GM12892 (cell line): ENCODE results near the gene NKAIN2.
"Not testable (repeated sequence)": the region's sequence is repeated elsewhere in the genome, so short reads cannot be mapped to it uniquely, and the experiment has no call there.

ENCODE experiments used
- DNase-seq: peaks from one replicate; pipeline ENCODE4 v3.0.0; 2011; ENCODE audit not compliant: insufficient read length
- FAIRE-seq: peaks from 2 replicates; lab custom pipeline; 2011; peaks lifted over from hg19 to GRCh38; lab: Jason Lieb, UNC
- POLR2A ChIP-seq: IDR thresholded peaks from 2 replicates; pipeline ENCODE4 v1.6.1; 2011; ENCODE audit warnings: low read depth, low read length, control low read depth
- POLR2AphosphoS5 ChIP-seq: IDR thresholded peaks from 2 replicates; pipeline ENCODE4 v1.6.1; 2011; ENCODE audit warnings: low read depth, low read length, control low read depth
- TAF1 ChIP-seq: IDR thresholded peaks from 2 replicates; pipeline ENCODE4 v1.6.1; 2011; ENCODE audit warnings: low read depth, mild to moderate bottlenecking, control low read depth, low read length, borderline replicate concordance

Gene NKAIN2

GRCh38 chr6:124671324-124671723, 867.7 kb downstream of the NKAIN2 start:
- FAIRE-seq = no peak
- TF ChIP-seq POLR2AphosphoS5 (no peak), TAF1 (no peak), POLR2A (no peak)
- no peak for DNase-seq

GRCh38 chr6:124674042-124674441, 870.4 kb downstream of the NKAIN2 start:
- TF ChIP-seq TAF1 (no peak), POLR2A (no peak), POLR2AphosphoS5 (no peak)
- no peak for FAIRE-seq

GRCh38 chr6:124676033-124676432, 872.4 kb downstream of the NKAIN2 start:
- TF ChIP-seq POLR2AphosphoS5 = no peak
- TF ChIP-seq POLR2A = no peak
- TF ChIP-seq TAF1 = no peak

More at GRCh38 chr6:124674042-124674441, 870.4 kb downstream of the NKAIN2 start:
- DNase-seq = no peak

GRCh38 chr6:124677874-124678273, 874.2 kb downstream of the NKAIN2 start:
- DNase-seq = no peak

More at GRCh38 chr6:124676033-124676432, 872.4 kb downstream of the NKAIN2 start:
- FAIRE-seq (no peak), DNase-seq (no peak)

GRCh38 chr6:124679387-124679786, 875.7 kb downstream of the NKAIN2 start:
- DNase-seq (no peak), FAIRE-seq (no peak)
- TF ChIP-seq TAF1 = no peak
- TF ChIP-seq POLR2A = no peak
- TF ChIP-seq POLR2AphosphoS5 = no peak

More at GRCh38 chr6:124677874-124678273, 874.2 kb downstream of the NKAIN2 start:
- no peak for FAIRE-seq
- TF ChIP-seq TAF1 = no peak
- no peak for TF ChIP-seq POLR2A
- no peak for TF ChIP-seq POLR2AphosphoS5

- DNase-seq (no peak), FAIRE-seq (no peak)
- TF ChIP-seq TAF1 (no peak), POLR2A (no peak), POLR2AphosphoS5 (no peak)
These were observed 879.1 kb downstream of the NKAIN2 start for GRCh38 chr6:124682751-124683150.

GRCh38 chr6:124683507-124683906, 879.8 kb downstream of the NKAIN2 start:
- no peak for TF ChIP-seq POLR2A
- TF ChIP-seq POLR2AphosphoS5 = no peak
- no peak for TF ChIP-seq TAF1
- DNase-seq (no peak), FAIRE-seq (no peak)

- FAIRE-seq (no peak), DNase-seq (no peak)
- TF ChIP-seq TAF1 (no peak), POLR2A (no peak), POLR2AphosphoS5 (no peak)
These were observed 881.0 kb downstream of the NKAIN2 start for GRCh38 chr6:124684621-124685020.

GRCh38 chr6:124688369-124688768, 884.7 kb downstream of the NKAIN2 start:
- TF ChIP-seq TAF1 (no peak), POLR2A (no peak), POLR2AphosphoS5 (no peak)
- DNase-seq (no peak), FAIRE-seq (no peak)

- FAIRE-seq (no peak), DNase-seq (no peak)
- TF ChIP-seq POLR2AphosphoS5 = no peak
- no peak for TF ChIP-seq TAF1
- no peak for TF ChIP-seq POLR2A
These were observed 890.6 kb downstream of the NKAIN2 start for GRCh38 chr6:124694139-124694705.

- no peak for TF ChIP-seq POLR2A
- no peak for TF ChIP-seq POLR2AphosphoS5
- TF ChIP-seq TAF1 = no peak
- FAIRE-seq = no peak
- no peak for DNase-seq
These were observed 895.4 kb downstream of the NKAIN2 start for GRCh38 chr6:124699038-124699437.

GRCh38 chr6:124703541-124703940, 899.9 kb downstream of the NKAIN2 start:
- TF ChIP-seq TAF1 (no peak), POLR2AphosphoS5 (no peak), POLR2A (no peak)
- DNase-seq (no peak), FAIRE-seq (no peak)

- DNase-seq, FAIRE-seq: not testable (repeated sequence)
These were observed 908.9 kb downstream of the NKAIN2 start for GRCh38 chr6:124712532-124712931.
